GM21360 (cell line): ENCODE measurements around the gene NEU3.
A peak's percentile ranks its signal among the peaks of the same experiment; 100 is the strongest.
"Not testable (repeated sequence)": the region's sequence is repeated elsewhere in the genome, so short reads cannot be mapped to it uniquely, and the experiment has no call there.

Experiments used
- ATAC-seq: cut with Tn5 transposase; IDR thresholded peaks from one replicate; pipeline ENCODE4 v1.9.1; 2021; ENCODE audit warnings: mild to moderate bottlenecking, moderate library complexity; ENCODE audit not compliant: unreplicated experiment

The NEU3 gene

DNA sequence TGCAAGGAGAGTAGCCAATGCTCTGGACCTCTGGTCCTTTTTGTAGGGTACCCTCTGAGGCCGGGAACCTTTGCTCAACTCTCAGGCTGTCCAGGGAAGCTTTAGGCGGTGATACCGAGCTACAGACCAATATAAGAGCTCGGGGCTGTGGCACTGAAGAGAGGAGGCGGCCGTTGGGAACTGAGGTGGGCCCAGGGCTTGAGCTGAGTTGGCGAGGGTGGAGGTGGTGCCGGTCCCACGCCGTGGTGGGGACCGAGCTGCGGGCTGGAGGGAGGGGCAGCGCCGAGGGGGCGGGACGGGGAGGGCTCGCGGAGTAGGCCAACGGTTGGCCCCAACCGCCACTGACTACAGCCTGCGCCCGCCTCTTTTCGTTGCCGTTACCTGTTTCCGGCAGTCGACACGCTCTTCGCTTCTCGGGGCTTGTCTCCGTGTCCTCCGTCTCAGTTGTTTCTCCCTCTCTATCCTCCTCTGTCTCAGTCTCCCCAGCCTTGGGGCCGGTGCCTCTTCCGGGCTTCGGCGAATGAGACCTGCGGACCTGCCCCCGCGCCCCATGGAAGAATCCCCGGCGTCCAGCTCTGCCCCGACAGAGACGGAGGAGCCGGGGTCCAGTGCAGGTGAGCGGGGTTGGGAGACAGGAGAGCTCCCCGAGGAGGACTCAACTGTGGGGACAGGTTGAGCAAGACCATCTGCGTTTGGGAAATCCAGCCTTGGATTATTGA lies at the start of gene NEU3:
Gene NEU3 (plus strand): TSS at position 393 of the 719 bp plus-strand sequence. CDS start 128 bp downstream, at position 521.
- ATAC-seq, result peak; percentile 80

- no peak for ATAC-seq
These were observed 47.2 kb upstream of the NEU3 start for GRCh38 chr11:74941492-74941891.

GRCh38 chr11:74942073-74942759 lies 46.5 kb upstream of the NEU3 start:
- no peak for ATAC-seq

DNA sequence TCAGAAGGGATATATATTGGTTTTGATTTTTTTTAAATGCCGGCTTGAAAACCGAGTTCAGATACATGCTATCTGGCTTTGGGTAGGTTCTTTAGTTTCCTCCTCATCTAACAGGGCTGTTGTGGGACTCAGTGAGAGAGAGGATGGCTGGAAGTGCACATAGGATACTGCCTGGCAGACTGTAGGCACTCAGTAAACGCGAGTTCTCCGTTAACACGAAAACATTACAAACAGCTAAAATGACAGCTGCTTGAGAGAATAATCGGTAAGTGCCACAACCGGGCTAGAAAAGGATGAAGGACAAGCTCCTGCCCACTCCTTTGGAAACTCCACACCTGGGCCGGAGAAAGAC lies 40.2 kb upstream of the NEU3 start:
- ATAC-seq, result peak; percentile 13

DNA sequence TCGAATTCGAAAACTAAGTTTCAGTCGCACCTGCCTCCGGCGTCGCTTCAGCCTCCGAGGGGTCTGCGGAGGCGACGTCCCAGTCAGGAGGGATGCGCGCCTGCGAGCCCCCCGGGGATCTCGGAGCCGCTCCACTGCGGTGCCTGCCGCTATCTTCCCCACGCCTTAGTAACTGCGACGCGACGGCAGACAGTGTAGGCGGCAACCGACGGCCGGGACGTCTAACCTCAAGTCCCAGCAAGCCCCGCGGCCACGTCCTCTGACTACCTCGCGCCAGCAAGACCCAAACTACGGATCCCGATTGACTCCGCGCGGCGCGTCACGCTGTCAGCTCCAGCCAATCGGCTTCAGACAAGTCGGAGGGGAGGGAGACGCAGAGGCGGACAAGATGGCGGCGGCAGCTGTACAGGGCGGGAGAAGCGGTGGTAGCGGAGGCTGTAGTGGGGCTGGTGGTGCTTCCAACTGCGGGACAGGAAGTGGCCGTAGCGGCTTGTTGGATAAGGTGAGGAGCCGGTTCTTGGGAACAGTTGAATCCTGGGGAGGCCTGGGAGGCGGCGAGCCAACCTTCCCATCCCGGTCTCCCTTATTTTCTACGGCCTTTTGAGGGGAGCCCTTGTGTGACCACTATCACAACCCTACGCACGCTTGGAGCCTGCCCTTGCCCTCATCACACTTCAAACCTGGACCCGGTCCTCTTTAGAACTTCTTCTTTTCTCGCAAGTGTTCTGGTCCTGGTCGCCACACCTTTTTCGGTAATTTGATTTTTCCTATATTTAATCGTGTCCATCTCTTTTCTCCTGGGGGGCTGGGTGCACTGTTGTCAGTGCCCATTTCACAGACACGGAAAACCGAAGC lies 39.6 kb upstream of the NEU3 start, which contains the start of the genes SPCS2 and XRRA1:
Gene SPCS2 (plus strand): TSS at position 369 of the 855 bp plus-strand sequence. CDS start 20 bp downstream, at position 389.
Gene XRRA1 (minus strand): TSS at position 194 of the 855 bp plus-strand sequence. CDS start 8,213 bp downstream, outside the sequence.
- ATAC-seq, result peak; percentile 79

DNA sequence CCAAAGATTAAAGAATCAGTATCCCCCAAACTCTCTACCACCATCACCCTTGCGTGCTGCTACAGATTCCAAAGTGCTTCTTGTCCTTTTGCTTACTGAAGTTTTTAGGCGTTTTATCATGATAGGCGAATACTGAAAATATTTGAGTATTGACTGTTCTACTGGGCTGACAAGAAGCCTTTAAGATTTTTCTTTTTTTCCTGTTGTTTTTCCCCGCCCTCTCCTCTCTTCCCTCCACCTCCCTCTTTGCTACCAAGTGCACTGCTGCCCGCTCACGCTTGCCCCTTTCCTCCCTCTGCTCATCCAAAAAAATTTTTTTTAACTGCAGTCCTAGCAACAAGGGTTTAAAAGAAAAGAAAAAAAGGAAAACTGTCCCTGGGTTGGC lies 39.0 kb upstream of the NEU3 start:
- no peak for ATAC-seq

GRCh38 chr11:74950374-74950969 lies 38.3 kb upstream of the NEU3 start:
- no peak for ATAC-seq

DNA sequence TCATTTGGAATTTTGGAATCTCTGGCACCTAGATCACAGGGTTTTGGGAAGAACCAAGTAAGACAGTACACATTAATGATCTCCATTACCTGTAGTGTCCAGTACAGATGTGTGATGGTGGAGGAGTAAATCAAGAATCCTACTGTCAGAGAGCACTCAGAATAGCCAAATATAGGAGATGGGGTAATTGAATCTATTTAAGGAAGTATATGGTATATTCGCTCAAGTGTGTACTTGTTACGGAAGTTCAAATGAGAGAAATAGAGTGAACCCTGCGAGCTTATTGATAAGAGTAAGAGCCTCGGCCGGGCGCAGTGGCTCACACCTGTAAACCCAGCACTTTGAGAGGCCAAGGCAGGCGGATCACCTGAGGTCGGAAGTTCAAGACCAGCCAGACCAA lies 37.5 kb upstream of the NEU3 start:
- ATAC-seq, result no peak

- ATAC-seq, result no peak
These were observed 36.0 kb upstream of the NEU3 start for GRCh38 chr11:74952752-74953151.

GRCh38 chr11:74953451-74953850 lies 35.3 kb upstream of the NEU3 start:
- ATAC-seq, result no peak

- no peak for ATAC-seq
These were observed 34.5 kb upstream of the NEU3 start for GRCh38 chr11:74954199-74954598.

GRCh38 chr11:74956397-74957015 lies 32.2 kb upstream of the NEU3 start:
- no peak for ATAC-seq

DNA sequence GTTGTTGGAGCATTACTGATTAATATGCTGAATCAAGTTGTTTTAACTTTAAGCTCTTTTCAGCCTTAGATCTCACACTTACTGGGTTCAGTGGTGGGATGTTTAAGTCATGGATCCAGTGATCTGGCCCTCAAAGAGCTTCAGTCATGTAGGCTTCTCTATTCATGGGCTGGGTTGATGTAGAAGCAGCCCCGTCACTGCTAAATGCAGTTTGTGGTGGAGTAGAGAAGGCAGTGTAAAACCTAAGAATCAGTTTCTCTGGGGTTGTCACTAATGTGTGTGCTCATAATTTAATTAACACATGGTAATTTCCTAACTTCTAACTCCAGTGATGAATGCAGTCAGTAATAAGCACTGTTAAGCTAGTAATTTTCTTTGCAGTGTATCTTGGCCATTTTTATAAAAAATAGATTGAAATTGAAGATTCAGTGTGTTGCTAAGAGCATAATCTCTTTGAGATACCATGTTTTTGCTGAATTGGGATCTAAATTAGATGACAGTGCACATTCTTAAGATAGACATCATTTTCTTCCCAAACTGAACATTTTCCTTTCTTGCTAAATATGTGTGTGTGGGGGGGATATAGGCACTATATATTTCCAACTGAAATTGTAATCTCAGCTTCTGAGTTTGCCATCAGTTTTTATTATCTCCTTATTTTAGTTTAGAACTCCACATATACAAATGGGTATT lies 30.6 kb upstream of the NEU3 start:
- no peak for ATAC-seq

- not testable (repeated sequence) for ATAC-seq
These were observed 28.6 kb upstream of the NEU3 start for GRCh38 chr11:74960128-74960527.

DNA sequence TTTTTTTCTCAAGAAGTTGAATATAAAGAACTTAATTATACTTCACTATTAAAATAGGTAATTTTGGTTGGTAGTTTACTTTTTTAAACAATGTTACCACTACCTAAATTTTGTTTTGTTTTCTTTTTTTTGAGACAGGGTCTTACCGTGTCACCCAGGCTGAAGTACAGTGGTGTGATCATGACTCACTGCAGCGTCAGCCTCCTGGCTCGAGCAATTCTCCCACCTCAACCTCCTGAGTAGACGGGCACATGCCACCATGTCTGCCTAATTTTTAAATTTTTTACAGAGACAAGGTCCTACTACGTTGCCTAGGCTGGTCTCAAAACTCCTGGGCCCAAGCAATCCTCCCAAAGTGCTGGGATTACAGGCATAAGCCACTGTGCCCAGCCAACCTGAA lies 22.1 kb upstream of the NEU3 start:
- ATAC-seq, result no peak

DNA sequence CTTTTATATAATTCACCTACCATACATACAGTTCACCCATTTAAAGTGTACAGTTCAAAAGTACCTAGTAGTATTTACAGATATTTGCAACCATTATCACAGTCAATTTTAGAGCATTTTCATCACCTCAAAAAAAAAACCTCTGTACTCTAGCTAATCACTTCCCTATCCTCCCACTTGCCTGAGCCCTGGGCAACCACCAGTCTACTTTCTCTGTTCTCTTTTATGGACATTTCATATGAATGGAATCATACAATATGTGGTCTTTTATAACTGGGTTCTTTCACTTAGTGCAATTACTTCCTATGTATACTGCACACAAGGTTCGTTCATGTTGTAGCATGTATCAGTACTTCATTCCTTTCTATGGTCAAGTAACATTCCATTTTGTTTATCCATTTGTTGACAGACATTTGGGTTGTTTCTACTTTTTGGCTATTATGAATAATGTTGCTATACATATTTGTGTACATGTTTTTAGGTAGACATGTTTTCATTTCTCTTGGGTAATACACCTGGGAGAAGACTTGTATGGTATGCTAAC lies 17.8 kb upstream of the NEU3 start:
- no peak for ATAC-seq

- ATAC-seq, result no peak
These were observed 17.3 kb upstream of the NEU3 start for GRCh38 chr11:74971424-74971823.

- no peak for ATAC-seq
These were observed 10.7 kb upstream of the NEU3 start for GRCh38 chr11:74978041-74978440.

DNA sequence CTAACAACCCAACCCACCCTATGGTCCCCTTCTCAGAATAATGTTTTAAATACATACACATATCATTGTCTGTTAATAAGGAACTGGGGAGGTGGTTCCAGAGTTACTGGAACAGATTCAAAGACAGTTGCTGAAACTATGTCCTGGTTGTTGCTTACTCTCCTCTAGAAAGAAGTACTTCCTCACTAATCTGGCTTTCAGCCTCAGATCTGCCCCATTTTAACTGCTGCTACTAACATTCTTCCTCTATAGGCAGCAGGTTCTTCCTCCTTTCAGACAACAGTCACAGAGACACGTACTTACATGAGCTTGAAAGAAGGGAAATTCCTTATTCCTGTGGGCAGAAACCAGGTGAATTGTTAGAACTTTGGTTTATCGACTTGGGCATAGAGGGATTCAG lies 8.1 kb upstream of the NEU3 start:
- no peak for ATAC-seq

DNA sequence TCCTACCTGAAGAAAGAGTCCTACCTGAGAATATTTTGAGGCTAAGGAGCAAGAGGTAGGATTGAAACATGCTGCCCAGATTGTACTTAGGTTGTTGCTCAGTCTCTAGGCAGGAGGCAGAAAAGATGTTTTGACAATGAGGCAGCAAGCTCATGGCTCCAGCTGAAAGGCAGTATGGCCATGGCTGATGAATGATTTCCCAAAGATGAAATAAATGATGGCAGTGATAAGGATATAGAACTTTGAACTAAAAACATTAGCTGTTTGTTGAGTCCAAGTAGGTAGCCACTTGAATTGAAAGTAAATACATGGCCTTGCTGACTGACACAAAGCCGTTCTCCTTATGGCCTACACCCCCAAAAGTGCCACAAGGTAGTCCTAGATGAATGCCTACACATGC lies 6.8 kb upstream of the NEU3 start:
- ATAC-seq, result no peak
